H9 (cell line): Measurements from ENCODE around the gene NDST1. TPM values are rescaled to one million over a fixed set of nuclear protein-coding genes. Genes with fewer than 3 reads are reported as not detected.

Experiments used
- DNase-seq: peaks from one replicate; pipeline ENCODE4 v3.0.0-alpha.2; 2017
- H2AFZ ChIP-seq: one replicate; pipeline ENCODE4 v1.6.1; 2013; ENCODE audit warnings: mild to moderate bottlenecking, low read length, control low read depth, moderate library complexity
- H2AK5ac ChIP-seq: 2 replicates; pipeline ENCODE4 v1.6.1; 2013; ENCODE audit warnings: low read length, control low read depth, mixed read lengths; ENCODE audit not compliant: insufficient read length
- H2BK120ac ChIP-seq: one replicate; pipeline ENCODE4 v1.6.1; 2013; ENCODE audit warnings: low read depth, mild to moderate bottlenecking, low read length, control low read depth, inconsistent platforms; ENCODE audit not compliant: poor library complexity, severe bottlenecking
- H2BK12ac ChIP-seq: 2 replicates; pipeline ENCODE4 v1.6.1; 2013; ENCODE audit warnings: low read length, control low read depth, mixed read lengths, low read depth; ENCODE audit not compliant: insufficient read length
- H2BK15ac ChIP-seq: 2 replicates; pipeline ENCODE4 v1.6.1; 2013; ENCODE audit warnings: low read depth, low read length, control low read depth
- H2BK20ac ChIP-seq: one replicate; pipeline ENCODE4 v1.6.1; 2013; ENCODE audit warnings: low read depth, mild to moderate bottlenecking, low read length, control low read depth, inconsistent platforms; ENCODE audit not compliant: poor library complexity, severe bottlenecking
- H2BK5ac ChIP-seq: 2 replicates; pipeline ENCODE4 v1.6.1; 2013; ENCODE audit warnings: low read length, control low read depth, mixed read lengths; ENCODE audit not compliant: insufficient read length
- H3K14ac ChIP-seq: 2 replicates; pipeline ENCODE4 v1.6.1; 2013; ENCODE audit warnings: low read length, control low read depth; ENCODE audit not compliant: insufficient read depth
- H3K18ac ChIP-seq: 2 replicates; pipeline ENCODE4 v1.6.1; 2013; ENCODE audit warnings: low read depth, mild to moderate bottlenecking, mixed read lengths, low read length, control low read depth; ENCODE audit not compliant: insufficient read length
- H3K23ac ChIP-seq: 2 replicates; pipeline ENCODE4 v1.6.1; 2013; ENCODE audit warnings: low read length, control low read depth, mixed read lengths, low read depth; ENCODE audit not compliant: insufficient read length
- H3K23me2 ChIP-seq: 2 replicates; pipeline ENCODE4 v1.6.1; 2013; ENCODE audit warnings: low read depth, mild to moderate bottlenecking, mixed read lengths, low read length, control low read depth; ENCODE audit not compliant: insufficient read length, poor library complexity, severe bottlenecking
- H3K27ac ChIP-seq: 2 replicates; pipeline ENCODE4 v1.5.1; 2013; ENCODE audit warnings: low read length, control low read depth, mixed read lengths, low read depth; ENCODE audit not compliant: insufficient read length
- H3K27me3 ChIP-seq: 2 replicates; pipeline ENCODE4 v1.6.1; 2013; ENCODE audit warnings: low read length, control low read depth, inconsistent platforms; ENCODE audit not compliant: insufficient read depth
- H3K4ac ChIP-seq: 2 replicates; pipeline ENCODE4 v1.6.1; 2013; ENCODE audit warnings: low read depth, mild to moderate bottlenecking, control low read depth, inconsistent platforms, low read length, moderate library complexity
- H3K4me1 ChIP-seq: 2 replicates; pipeline ENCODE4 v1.6.1; 2013; ENCODE audit warnings: low read length, control low read depth, inconsistent platforms; ENCODE audit not compliant: insufficient read depth
- H3K4me2 ChIP-seq: 2 replicates; pipeline ENCODE4 v1.6.1; 2013; ENCODE audit warnings: low read length, control low read depth, mixed read lengths; ENCODE audit not compliant: insufficient read length, insufficient read depth
- H3K56ac ChIP-seq: 2 replicates; pipeline ENCODE4 v1.6.1; 2013; ENCODE audit warnings: low read depth, mild to moderate bottlenecking, mixed read lengths, low read length, control low read depth; ENCODE audit not compliant: insufficient read length
- H3K79me1 ChIP-seq: 2 replicates; pipeline ENCODE4 v1.6.1; 2013; ENCODE audit warnings: low read depth, mild to moderate bottlenecking, moderate library complexity, low read length, control low read depth, inconsistent platforms; ENCODE audit not compliant: insufficient read depth, poor library complexity, severe bottlenecking
- H3K79me2 ChIP-seq: 2 replicates; pipeline ENCODE4 v1.6.1; 2013; ENCODE audit warnings: low read length, control low read depth, inconsistent platforms; ENCODE audit not compliant: insufficient read depth
- H3K9ac ChIP-seq: 2 replicates; pipeline ENCODE4 v1.6.1; 2013; ENCODE audit warnings: low read length, control low read depth, mixed read lengths; ENCODE audit not compliant: insufficient read length; ENCODE audit errors: extremely low read depth
- H3K9me3 ChIP-seq: one replicate; pipeline ENCODE4 v1.6.1; 2013; ENCODE audit warnings: low read depth, low read length, inconsistent platforms; ENCODE audit not compliant: control insufficient read depth
- H3T11ph ChIP-seq: one replicate; pipeline ENCODE4 v1.6.1; 2013; ENCODE audit warnings: mild to moderate bottlenecking, low read length, control low read depth, inconsistent platforms
- H4K20me1 ChIP-seq: one replicate; pipeline ENCODE4 v1.6.1; 2013; ENCODE audit not compliant: control insufficient read depth, insufficient read length, insufficient read depth
- H4K5ac ChIP-seq: 2 replicates; pipeline ENCODE4 v1.6.1; 2013; ENCODE audit warnings: low read depth, mild to moderate bottlenecking, mixed read lengths, low read length, control low read depth; ENCODE audit not compliant: insufficient read length
- H4K8ac ChIP-seq: replicated peaks from 2 replicates; pipeline ENCODE4 v1.6.1; 2013; ENCODE audit warnings: low read length, control low read depth, mixed read lengths, low read depth; ENCODE audit not compliant: insufficient read length
- H4K91ac ChIP-seq: 2 replicates; pipeline ENCODE4 v1.6.1; 2013; ENCODE audit warnings: low read depth, mild to moderate bottlenecking, moderate library complexity, mixed read lengths, low read length, control low read depth; ENCODE audit not compliant: insufficient read length
- H3K27ac Mint-ChIP-seq, 3 experiments: 2 replicates in 2 of 3; 3 replicates in 1 of 3; pipeline ENCODE4 v1.8.0; 2020 to 2021; ENCODE audit warnings: mixed read lengths in 3 of 3, mild to moderate bottlenecking in 1 of 3, moderate library complexity in 1 of 3
- H3K27me3 Mint-ChIP-seq: 2 replicates; pipeline ENCODE4 v1.8.0; 2021; ENCODE audit warnings: low read depth, mild to moderate bottlenecking, moderate library complexity, mixed read lengths
- H3K36me3 Mint-ChIP-seq, 3 experiments: 2 replicates in 2 of 3; 3 replicates in 1 of 3; pipeline ENCODE4 v1.8.0; 2020 to 2021; ENCODE audit warnings: low read depth in 3 of 3, mixed read lengths in 3 of 3; ENCODE audit not compliant: insufficient read depth in 1 of 3
- H3K4me1 Mint-ChIP-seq, 2 experiments: 2 replicates each; pipeline ENCODE4 v1.8.0; 2020; ENCODE audit warnings: mixed read lengths in 2 of 2
- H3K4me3 Mint-ChIP-seq, 2 experiments: 2 replicates in 1 of 2; 3 replicates in 1 of 2; pipeline ENCODE4 v1.8.0; 2020 to 2021; ENCODE audit warnings: mild to moderate bottlenecking in 2 of 2, mixed read lengths in 2 of 2, moderate library complexity in 1 of 2
- H3K9me3 Mint-ChIP-seq, 2 experiments: 2 replicates in 1 of 2; 3 replicates in 1 of 2; pipeline ENCODE4 v1.8.0; 2020; ENCODE audit warnings: mild to moderate bottlenecking in 2 of 2, mixed read lengths in 2 of 2, moderate library complexity in 1 of 2
- CTCF ChIP-seq: fragments of 200-600 bp; sonication (generic); conservative IDR thresholded peaks from 3 replicates; pipeline ENCODE4 v1.8.0; 2021; ENCODE audit warnings: antibody characterized with exemption, mild to moderate bottlenecking
- WGBS: extraction: QIAGEN DNeasy Blood & Tissue Kit; methylation state at CpG from one replicate; pipeline ENCODE4 v1.1.7; 2013; ENCODE audit warnings: missing lambda C conversion rate, low lambda C conversion rate, mixed read lengths; ENCODE audit not compliant: insufficient read length; ENCODE audit errors: extremely low coverage; 5-methylcytosine and 5-hydroxymethylcytosine counted together
- total RNA-seq: library from RNA; stranded (reverse); gene quantifications from 2 replicates; pipeline ENCODE4 v1.2.1, GENCODE V29; 2021

NDST1 gene
- total RNA-seq, 1 experiment from 2014 or later = 65.5 TPM

GRCh38 chr5:150460781-150461180, 47.1 kb upstream of the NDST1 start:
- Histone ChIP-seq H3K4me1 (peaks cover 3% of the 10 kb centered on the region; the same call in 1 of the 2 replicates), H3K79me2 (no peaks in the 10 kb centered on the region), H2BK5ac (no peak overlapping the region), H2BK20ac (no peak overlapping the region), H3K23me2 (no peaks in the 10 kb centered on the region), H4K20me1 (no peaks in the 10 kb centered on the region), H3K9me3 (no peaks in the 10 kb centered on the region), H3K9ac (no peak overlapping the region), H3K14ac (no peak overlapping the region), H4K91ac (no peak overlapping the region), H3K79me1 (no peaks in the 10 kb centered on the region), H3K56ac (no peak overlapping the region), H2BK120ac (no peak overlapping the region), H3T11ph (no peak overlapping the region), H3K27ac (no peak overlapping the region), H3K4ac (no peak overlapping the region), H4K8ac (no peak overlapping the region), H3K27me3 (no peaks in the 10 kb centered on the region), H4K5ac (no peak overlapping the region), H2BK12ac (no peak overlapping the region), H2AFZ (no peak overlapping the region), H3K4me2 (no peak overlapping the region), H3K23ac (no peak overlapping the region), H2BK15ac (no peak overlapping the region), H2AK5ac (no peak overlapping the region), H3K18ac (no peak overlapping the region)
- Mint-ChIP-seq H3K36me3 (no peaks in the 10 kb centered on the region), H3K4me1 (peaks cover 50 to 51% of the 10 kb centered on the region in 2 experiments), H3K9me3 (no peaks in the 10 kb centered on the region), H3K4me3 (peak overlapping the region in 1 of 2 experiments; percentile 35; a peak in 2 of 5 replicates), H3K27me3 (no peaks in the 10 kb centered on the region; the same call in 1 of the 2 replicates), H3K27ac (peak overlapping the region; percentile 45 to 62 (median 53); a peak in 5 of 7 replicates)
- TF ChIP-seq CTCF = no peak
- no peak for DNase-seq
- no CpG with 5 or more reads among the region's 2 CpGs for WGBS
